GM21717 (cell line): ENCODE data around the gene RHBG.

ENCODE experiments used
- ATAC-seq: cut with Tn5 transposase; IDR thresholded peaks from one replicate; pipeline ENCODE4 v1.9.1; 2021; ENCODE audit warnings: mild to moderate bottlenecking, moderate library complexity; ENCODE audit not compliant: unreplicated experiment

The RHBG gene

GRCh38 chr1:156402331-156403020, 33.5 kb downstream of the RHBG start:
- no peak for ATAC-seq

GRCh38 chr1:156405670-156406069, 36.7 kb downstream of the RHBG start:
- no peak for ATAC-seq

- no peak for ATAC-seq
Observed at GRCh38 chr1:156406251-156406650, 37.2 kb downstream of the RHBG start.

DNA sequence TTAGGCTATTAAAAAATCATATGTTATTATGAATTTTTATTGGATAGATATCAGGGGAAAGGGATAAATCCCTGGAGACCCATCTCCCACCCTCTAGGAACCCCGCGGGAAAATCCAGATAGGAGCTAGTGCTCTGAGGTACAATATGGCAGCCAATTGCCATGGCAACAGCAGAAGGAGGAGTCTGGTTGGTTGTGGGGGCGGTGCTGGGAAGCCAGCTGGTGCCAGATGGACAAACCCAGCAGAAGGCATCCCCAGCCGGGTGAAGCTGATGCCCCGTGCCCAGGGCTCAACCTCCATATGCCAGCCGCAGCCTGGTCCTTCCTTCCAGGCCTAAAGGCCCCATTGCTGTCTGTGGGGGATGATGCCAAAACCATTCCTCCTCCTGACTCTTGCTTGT, 38.3 kb downstream of the RHBG start:
- ATAC-seq: no peak

GRCh38 chr1:156407760-156408159, 38.7 kb downstream of the RHBG start:
- no peak for ATAC-seq

GRCh38 chr1:156409439-156409838, 40.4 kb downstream of the RHBG start:
- no peak for ATAC-seq

- ATAC-seq: no peak
Observed at GRCh38 chr1:156410238-156410637, 41.2 kb downstream of the RHBG start.

- ATAC-seq: no peak
Observed at GRCh38 chr1:156410740-156411139, 41.7 kb downstream of the RHBG start.

- no peak for ATAC-seq
Observed at GRCh38 chr1:156412653-156413321, 43.8 kb downstream of the RHBG start.

DNA sequence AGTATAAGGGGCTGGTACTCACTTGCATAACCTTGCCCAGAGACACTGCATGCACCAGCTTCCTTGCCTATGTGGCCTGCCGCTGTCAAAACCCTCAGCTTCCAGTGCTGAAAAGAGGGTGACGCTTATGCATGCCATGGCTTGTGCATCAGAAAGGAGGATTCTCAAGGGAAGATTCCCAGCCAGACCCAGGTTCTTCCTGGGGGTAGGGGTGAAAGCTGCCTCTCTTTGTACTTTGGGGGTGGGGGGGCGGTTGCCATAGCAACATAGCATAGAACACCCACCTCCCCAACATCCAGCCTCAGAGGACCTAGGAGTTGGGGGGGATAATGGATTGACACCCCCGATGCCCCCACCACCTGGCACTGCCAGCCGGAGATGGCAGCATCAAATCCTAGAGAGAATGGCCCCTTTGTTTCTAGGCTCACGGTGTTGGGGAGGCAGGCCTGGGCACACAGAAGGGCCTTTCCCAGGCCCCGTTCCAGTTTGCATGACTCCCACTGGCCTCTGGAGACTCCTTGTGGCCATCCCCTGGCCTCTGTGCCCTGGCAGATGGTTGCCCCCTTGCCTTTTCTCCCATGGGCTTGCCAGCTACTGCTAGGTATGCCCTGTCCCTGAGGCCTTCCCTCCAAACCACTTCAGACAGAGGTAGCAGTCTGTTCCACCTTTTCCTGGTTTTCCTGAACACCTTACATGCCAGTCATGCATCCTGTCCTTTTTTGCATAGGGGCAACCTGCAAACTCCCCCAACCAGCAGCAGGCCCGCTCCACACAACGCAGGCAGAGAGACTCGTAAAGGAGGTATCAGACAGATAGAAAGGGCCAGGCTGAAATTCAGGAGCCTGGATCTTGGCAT, 44.6 kb downstream of the RHBG start:
- no peak for ATAC-seq

DNA sequence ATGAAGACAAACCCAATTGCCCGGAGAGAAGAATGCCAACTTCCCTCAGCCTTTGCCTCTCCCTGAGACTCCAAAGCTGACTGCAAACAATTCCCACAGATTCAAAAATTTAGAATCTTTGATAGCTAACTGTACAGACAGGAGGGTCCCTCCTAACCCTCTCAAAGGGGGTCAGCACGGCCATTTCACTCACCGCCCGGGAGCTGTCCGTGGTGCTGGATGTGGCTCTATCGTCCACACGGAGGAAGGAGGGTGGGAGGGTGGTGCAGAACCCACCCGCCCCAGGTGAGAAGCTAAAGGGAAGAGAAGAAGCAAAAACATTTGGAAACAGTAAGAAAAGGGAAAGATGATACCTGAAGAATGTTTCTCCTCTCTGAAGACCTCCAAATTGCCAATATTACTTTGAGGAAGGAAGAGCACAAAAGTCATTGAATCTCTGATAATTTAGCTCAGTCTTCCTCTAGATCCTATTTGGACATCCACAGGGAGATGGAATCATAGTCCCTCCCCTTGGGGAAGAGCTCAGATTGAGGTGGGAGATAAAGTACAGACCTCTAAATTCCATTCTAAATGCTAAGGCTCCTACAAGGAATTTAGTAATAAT, 45.6 kb downstream of the RHBG start:
- ATAC-seq: no peak

GRCh38 chr1:156416993-156417392, 48.0 kb downstream of the RHBG start:
- ATAC-seq: no peak

GRCh38 chr1:156417401-156418020, 48.5 kb downstream of the RHBG start:
- ATAC-seq: no peak

GRCh38 chr1:156418416-156419070, 49.5 kb downstream of the RHBG start:
- ATAC-seq: no peak

- ATAC-seq: no peak
Observed at GRCh38 chr1:156419854-156420204, 50.8 kb downstream of the RHBG start.

GRCh38 chr1:156420205-156421061, 51.4 kb downstream of the RHBG start:
- ATAC-seq: no peak

- ATAC-seq: peak; percentile 80
Observed at GRCh38 chr1:156421062-156421938, 52.3 kb downstream of the RHBG start.

DNA sequence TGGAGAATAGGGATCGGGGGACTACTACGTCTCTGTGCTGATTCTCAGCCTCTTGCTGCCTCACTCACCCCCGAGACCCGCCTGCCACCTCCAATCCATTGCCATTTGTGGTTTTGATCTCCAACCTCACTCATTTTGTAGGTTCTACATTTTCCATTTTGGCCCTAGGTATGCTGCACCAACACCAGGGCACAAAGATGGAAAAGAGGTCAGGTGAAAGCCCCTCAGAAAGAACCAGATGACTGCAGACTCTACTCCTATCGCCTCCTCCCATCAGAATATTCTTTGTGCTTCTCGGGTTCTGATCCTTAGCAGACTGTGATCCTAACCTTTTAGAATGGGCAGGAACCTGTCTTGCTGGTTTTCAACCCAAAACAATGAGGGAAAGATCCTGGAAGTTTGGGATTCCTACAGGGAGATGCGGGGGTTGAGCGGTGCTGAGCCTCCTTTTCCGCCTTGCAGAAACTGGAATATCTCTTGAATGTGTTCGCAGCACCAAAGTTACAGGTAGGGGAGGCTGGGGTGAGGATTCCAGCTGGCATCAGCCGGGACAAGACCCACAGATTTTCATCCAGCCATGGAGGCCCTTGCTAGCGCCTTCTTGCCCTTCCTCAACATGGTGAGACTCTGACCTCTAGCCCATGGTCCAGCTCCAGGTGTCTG, 53.1 kb downstream of the RHBG start:
- ATAC-seq: no peak
